A549 (cell line): ENCODE results near the gene NR4A1. TPM values are rescaled to one million over a fixed set of nuclear protein-coding genes. Genes with fewer than 3 reads are reported as not detected.

Experiments used
- ATAC-seq, 2 experiments: fragments of 200-7000 bp in 1 of 2; fragments of >200 bp in 1 of 2; cut with Nextera tagmentation in 1 of 2; cut with Tn5 transposase in 1 of 2; 3 replicates each; pipeline versions ENCODE4 v1.8.0 to v1.9.1; 2018 to 2020; ENCODE audit warnings: mild to moderate bottlenecking in 1 of 2, moderate library complexity in 1 of 2
- CTCF ChIA-PET: fragments of 300-600 bp; sonication (Branson Sonifier 250); formaldehyde crosslinking; extraction: SDS; loops from one replicate; lab custom pipeline; 2021; ENCODE audit warnings: antibody characterized with exemption, inconsistent platforms; lab: Yijun Ruan, JAX
- POLR2A ChIA-PET: fragments of 350-600 bp; formaldehyde crosslinking; extraction: SDS; loops from one replicate; lab custom pipeline; 2021; ENCODE audit warnings: antibody characterized with exemption, inconsistent platforms; lab: Yijun Ruan, JAX
- DNase-seq, 2 experiments: peaks; one replicate each; pipeline versions ENCODE4 v3.0.0 to v3.0.0-alpha.2; 2011 to 2016; ENCODE audit warnings: low read depth in 1 of 2, low spot score in 1 of 2
- FAIRE-seq: peaks from 2 replicates; lab custom pipeline; 2011; peaks lifted over from hg19 to GRCh38; lab: Jason Lieb, UNC
- H3K27ac ChIP-seq, 2 experiments: fragments of >200 bp; sonication (Bioruptor Twin); formaldehyde crosslinking; 3 replicates each; pipeline ENCODE4 v1.5.1; 2016 to 2017
- H3K4me1 ChIP-seq: fragments of >200 bp; sonication (Bioruptor Twin); formaldehyde crosslinking; 3 replicates; pipeline ENCODE4 v1.6.1; 2016
- H3K4me2 ChIP-seq: fragments of >200 bp; sonication (Bioruptor Twin); formaldehyde crosslinking; 3 replicates; pipeline ENCODE4 v1.6.1; 2016
- H3K4me3 ChIP-seq: fragments of >200 bp; sonication (Bioruptor Twin); formaldehyde crosslinking; 3 replicates; pipeline ENCODE4 v1.5.1; 2016
- H3K9me3 ChIP-seq: fragments of >200 bp; sonication (Bioruptor Twin); formaldehyde crosslinking; 3 replicates; pipeline ENCODE4 v1.6.1; 2016
- BHLHE40 ChIP-seq: IDR thresholded peaks from 2 replicates; pipeline ENCODE4 v1.6.1; 2012; ENCODE audit warnings: low read depth, low read length, inconsistent platforms
- CBX8 ChIP-seq: fragments of 200-600 bp; sonication (generic); IDR thresholded peaks from 2 replicates; pipeline ENCODE4 v1.6.1; 2016
- CEBPB ChIP-seq, 2 experiments: fragments of >200 bp in 1 of 2; sonication (Bioruptor Twin) in 1 of 2; formaldehyde crosslinking in 1 of 2; IDR thresholded peaks; 2 replicates each; pipeline ENCODE4 v1.6.1; 2012 to 2016
- CHD2 ChIP-seq: fragments of 150-350 bp; IDR thresholded peaks from 2 replicates; pipeline ENCODE4 v1.6.1; 2014; ENCODE audit warnings: low read length; ENCODE audit not compliant: partially characterized antibody
- CHD4 ChIP-seq: fragments of 200-600 bp; sonication (generic); IDR thresholded peaks from 2 replicates; pipeline ENCODE4 v1.6.1; 2016; ENCODE audit warnings: antibody characterized with exemption, mild to moderate bottlenecking, borderline replicate concordance
- EHF ChIP-seq: fragments of 250-450 bp; sonication (Bioruptor Pico); IDR thresholded peaks from 2 replicates; pipeline ENCODE4 v1.5.0; 2020; ENCODE audit warnings: mild to moderate bottlenecking
- ESRRA ChIP-seq: fragments of 150-350 bp; IDR thresholded peaks from 2 replicates; pipeline ENCODE4 v1.6.1; 2014; ENCODE audit warnings: mild to moderate bottlenecking, low read length, borderline replicate concordance
- FOSB ChIP-seq: fragments of 250-450 bp; sonication (Bioruptor Pico); IDR thresholded peaks from 2 replicates; pipeline ENCODE4 v1.5.0; 2020; ENCODE audit warnings: mild to moderate bottlenecking, moderate library complexity
- HEYL ChIP-seq: fragments of 250-450 bp; sonication (Bioruptor Pico); IDR thresholded peaks from 2 replicates; pipeline ENCODE4 v1.8.0; 2021; ENCODE audit warnings: mild to moderate bottlenecking, moderate library complexity
- HOXA7 ChIP-seq: fragments of 250-450 bp; sonication (Bioruptor Pico); IDR thresholded peaks from 2 replicates; pipeline ENCODE4 v1.5.0; 2020; ENCODE audit warnings: mild to moderate bottlenecking, moderate library complexity
- HOXB5 ChIP-seq: fragments of 250-450 bp; sonication (Bioruptor Pico); IDR thresholded peaks from 2 replicates; pipeline ENCODE4 v1.5.0; 2020; ENCODE audit warnings: mild to moderate bottlenecking, moderate library complexity
- KDM1A ChIP-seq: fragments of 200-600 bp; sonication (generic); IDR thresholded peaks from 2 replicates; pipeline ENCODE4 v1.6.1; 2016; ENCODE audit warnings: low read depth, mild to moderate bottlenecking
- KDM5A ChIP-seq: fragments of 200-600 bp; sonication (generic); IDR thresholded peaks from 2 replicates; pipeline ENCODE4 v1.6.1; 2016; ENCODE audit warnings: antibody characterized with exemption, mild to moderate bottlenecking
- POLR2AphosphoS2 ChIP-seq: conservative IDR thresholded peaks from 2 replicates; pipeline ENCODE4 v1.6.1; 2012; ENCODE audit warnings: low read length, improper control_type of control experiment, inconsistent platforms
- RAD21 ChIP-seq, 2 experiments: fragments of >200 bp in 1 of 2; sonication (Bioruptor Twin) in 1 of 2; formaldehyde crosslinking in 1 of 2; IDR thresholded peaks in 1 of 2; conservative IDR thresholded peaks in 1 of 2; 2 replicates in 1 of 2; 3 replicates in 1 of 2; pipeline ENCODE4 v1.6.1; 2012 to 2018; ENCODE audit warnings: inconsistent platforms in 1 of 2
- RARB ChIP-seq: fragments of 250-450 bp; sonication (Bioruptor Pico); IDR thresholded peaks from 2 replicates; pipeline ENCODE4 v1.8.0; 2021; ENCODE audit warnings: mild to moderate bottlenecking, moderate library complexity
- RFX5 ChIP-seq: fragments of 450-650 bp; IDR thresholded peaks from 2 replicates; pipeline ENCODE4 v1.7.1; 2014; ENCODE audit warnings: antibody characterized with exemption, mild to moderate bottlenecking, moderate library complexity
- SMC3 ChIP-seq: fragments of >200 bp; sonication (Bioruptor Twin); formaldehyde crosslinking; IDR thresholded peaks from 3 replicates; pipeline ENCODE4 v1.6.1; 2018; ENCODE audit warnings: inconsistent platforms
- SREBF2 ChIP-seq: fragments of 450-650 bp; IDR thresholded peaks from 2 replicates; pipeline ENCODE4 v1.6.1; 2014; ENCODE audit warnings: mild to moderate bottlenecking, moderate library complexity
- TFCP2L1 ChIP-seq: fragments of 250-450 bp; sonication (Bioruptor Pico); IDR thresholded peaks from 2 replicates; pipeline ENCODE4 v1.5.0; 2021; ENCODE audit warnings: mild to moderate bottlenecking
- TP53 ChIP-seq: fragments of 250-450 bp; sonication (Bioruptor Pico); IDR thresholded peaks from 2 replicates; pipeline ENCODE4 v1.5.0; 2021; ENCODE audit warnings: mild to moderate bottlenecking, moderate library complexity
- ZC3H11A ChIP-seq: fragments of 450-650 bp; IDR thresholded peaks from 2 replicates; pipeline ENCODE4 v1.6.1; 2014; ENCODE audit warnings: antibody characterized with exemption, mild to moderate bottlenecking
- ZNF302 ChIP-seq: fragments of 250-450 bp; sonication (Bioruptor Pico); IDR thresholded peaks from 2 replicates; pipeline ENCODE4 v1.9.0; 2021; ENCODE audit warnings: inconsistent platforms, mild to moderate bottlenecking, moderate library complexity
- ZSCAN20 ChIP-seq: fragments of 250-450 bp; sonication (Bioruptor Pico); IDR thresholded peaks from 2 replicates; pipeline ENCODE4 v1.8.0; 2022; ENCODE audit warnings: mild to moderate bottlenecking, moderate library complexity
- WGBS: methylation state at CpG from one replicate; pipeline ENCODE4 v1.1.6; 2017; ENCODE audit errors: missing lambda C conversion rate; 5-methylcytosine and 5-hydroxymethylcytosine counted together
- polyA plus RNA-seq, 4 experiments: library from polyadenylated mRNA; depleted of rRNA in 3 of 4; stranded (reverse); fragments of >200 nt; fragmentation: RNase III in 1 of 4; extraction: RNeasy Plus Mini Kit Qiagen cat#74134 plus additional on column Dnase treatment in 1 of 4; gene quantifications; 2 replicates in 3 of 4; 3 replicates in 1 of 4; pipeline ENCODE4 v1.2.3, GENCODE V29; 2011 to 2017
- TF ChIP-seq, protein P1 (sequence below): fragments of 450-650 bp; IDR thresholded peaks from 2 replicates; pipeline ENCODE4 v1.6.1; 2014; ENCODE audit warnings: antibody characterized with exemption
- TF ChIP-seq, protein P2 (sequence below): IDR thresholded peaks from 2 replicates; pipeline ENCODE4 v1.6.1; 2012
- TF ChIP-seq, protein P3 (sequence below): fragments of 150-350 bp; IDR thresholded peaks from 2 replicates; pipeline ENCODE4 v1.6.1; 2014; ENCODE audit warnings: low read depth, mild to moderate bottlenecking, low read length
- TF ChIP-seq, protein P4 (sequence below): fragments of >200 bp; sonication (Bioruptor Twin); formaldehyde crosslinking; IDR thresholded peaks from 3 replicates; pipeline ENCODE4 v1.6.1; 2016
- TF ChIP-seq, protein P5 (sequence below): fragments of 250-450 bp; sonication (Bioruptor Pico); IDR thresholded peaks from 2 replicates; pipeline ENCODE4 v1.5.0; 2021; ENCODE audit warnings: mild to moderate bottlenecking, moderate library complexity, borderline replicate concordance

The NR4A1 gene
- polyA plus RNA-seq, 2 of the 4 experiments (the other 2 are of a cell fraction): 39.6 to 89.6 TPM

DNA sequence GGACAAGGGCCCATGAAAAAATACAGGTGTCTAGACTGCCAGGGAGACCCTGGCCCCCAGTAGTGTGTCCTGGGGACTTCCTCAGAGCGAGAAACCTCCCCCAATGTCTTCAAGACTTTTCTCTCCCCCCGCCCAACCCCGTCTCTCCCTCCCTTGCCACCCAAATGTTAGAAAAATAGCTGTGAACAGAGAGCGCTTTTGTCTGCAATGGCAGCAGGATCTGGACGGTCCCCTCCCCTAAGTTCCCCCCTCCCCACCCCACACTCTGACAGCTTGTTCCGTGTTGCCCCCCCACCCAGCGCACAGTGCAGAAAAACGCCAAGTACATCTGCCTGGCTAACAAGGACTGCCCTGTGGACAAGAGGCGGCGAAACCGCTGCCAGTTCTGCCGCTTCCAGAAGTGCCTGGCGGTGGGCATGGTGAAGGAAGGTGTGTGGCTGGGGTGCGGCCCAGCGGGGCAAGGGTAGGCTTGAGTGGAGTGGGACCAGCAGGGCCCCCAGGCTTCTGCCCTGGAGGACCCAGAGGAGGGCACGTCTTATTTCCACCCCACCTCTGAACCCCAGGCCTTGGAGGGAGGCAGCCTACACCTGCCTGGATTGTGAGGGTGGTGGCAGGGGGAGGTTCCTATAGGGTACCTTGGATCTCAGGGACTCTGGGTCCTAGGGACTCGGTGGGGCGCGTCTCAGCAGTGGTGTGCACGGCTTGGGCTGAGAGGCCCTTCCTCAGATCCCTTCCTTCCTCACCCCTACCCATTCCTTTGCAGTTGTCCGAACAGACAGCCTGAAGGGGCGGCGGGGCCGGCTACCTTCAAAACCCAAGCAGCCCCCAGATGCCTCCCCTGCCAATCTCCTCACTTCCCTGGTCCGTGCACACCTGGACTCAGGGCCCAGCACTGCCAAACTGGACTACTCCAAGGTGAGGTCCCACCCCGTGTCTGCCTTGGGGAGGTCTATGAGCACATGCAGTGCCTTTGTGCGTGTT is 4.8 kb downstream of the NR4A1 start:
- no peaks in the 10 kb centered on the region for H3K9me3 ChIP-seq
- FAIRE-seq: no peak
- POLR2A ChIA-PET: no interaction called here

DNA sequence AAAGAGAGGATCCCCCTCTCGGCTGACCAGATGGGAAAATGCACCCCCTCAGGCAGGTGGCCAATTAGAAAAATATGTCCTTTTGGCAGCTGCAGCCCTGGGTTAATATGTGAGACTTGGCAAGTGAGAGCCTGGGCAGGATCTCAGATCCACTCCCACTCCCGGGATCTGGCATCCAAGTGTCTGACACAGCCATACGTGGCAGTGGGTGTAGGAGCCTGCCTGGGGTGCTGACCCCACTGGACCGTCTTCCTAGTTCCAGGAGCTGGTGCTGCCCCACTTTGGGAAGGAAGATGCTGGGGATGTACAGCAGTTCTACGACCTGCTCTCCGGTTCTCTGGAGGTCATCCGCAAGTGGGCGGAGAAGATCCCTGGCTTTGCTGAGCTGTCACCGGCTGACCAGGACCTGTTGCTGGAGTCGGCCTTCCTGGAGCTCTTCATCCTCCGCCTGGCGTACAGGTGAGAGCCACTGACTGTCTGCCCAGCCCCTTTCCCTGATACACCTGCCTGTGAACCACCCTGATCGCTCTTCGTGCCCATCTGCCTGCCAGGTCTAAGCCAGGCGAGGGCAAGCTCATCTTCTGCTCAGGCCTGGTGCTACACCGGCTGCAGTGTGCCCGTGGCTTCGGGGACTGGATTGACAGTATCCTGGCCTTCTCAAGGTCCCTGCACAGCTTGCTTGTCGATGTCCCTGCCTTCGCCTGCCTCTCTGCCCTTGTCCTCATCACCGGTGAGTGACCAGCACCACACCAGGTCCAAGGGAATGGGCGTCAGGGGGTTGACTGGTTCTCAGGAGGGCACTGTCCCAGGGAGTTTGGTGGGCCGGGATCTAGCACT is 5.8 kb downstream of the NR4A1 start:
- H3K9me3 ChIP-seq: no peaks in the 10 kb centered on the region
- 84% methylated on average over 23 of the region's 23 CpGs for WGBS
- CTCF ChIA-PET: interaction anchor here (1.0 to 42.5 kb wide), 6 partner anchors 11 to 53 kb away, joined by 3 to 1730 read pairs (median 8); no protein-coding TSS in a partner anchor
- TF ChIP-seq ZSCAN20 (peak; percentile 10; the same call in 1 of the 2 replicates), POLR2AphosphoS2 (peak; percentile 56), FOSB (CRISPR knock-in tag) (peak; percentile 89), EHF (CRISPR knock-in tag) (0 out of 2 replicates have a peak, but pooled peaks have one; percentile 52), CHD2 (no peak), HOXB5 (CRISPR knock-in tag) (peak; percentile 71; the same call in 1 of the 2 replicates), ESRRA (no peak), HOXA7 (CRISPR knock-in tag) (peak; percentile 96), TFCP2L1 (peak; percentile 71), KDM5A (no peak), TP53 (CRISPR knock-in tag) (0 out of 2 replicates have a peak, but pooled peaks have one; percentile 54)
- TF ChIP-seq, protein P1, sequence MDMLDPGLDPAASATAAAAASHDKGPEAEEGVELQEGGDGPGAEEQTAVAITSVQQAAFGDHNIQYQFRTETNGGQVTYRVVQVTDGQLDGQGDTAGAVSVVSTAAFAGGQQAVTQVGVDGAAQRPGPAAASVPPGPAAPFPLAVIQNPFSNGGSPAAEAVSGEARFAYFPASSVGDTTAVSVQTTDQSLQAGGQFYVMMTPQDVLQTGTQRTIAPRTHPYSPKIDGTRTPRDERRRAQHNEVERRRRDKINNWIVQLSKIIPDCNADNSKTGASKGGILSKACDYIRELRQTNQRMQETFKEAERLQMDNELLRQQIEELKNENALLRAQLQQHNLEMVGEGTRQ: 0 out of 2 replicates have a peak, but pooled peaks have one; percentile 13
- H3K4me3 ChIP-seq: no peak overlapping the region
- peaks cover 22% of the 10 kb centered on the region for H3K4me1 ChIP-seq
- FAIRE-seq (no peak), ATAC-seq (no peak), DNase-seq (peak in 1 of 2 experiments; percentile 64)
- H3K4me2 ChIP-seq: no peak overlapping the region
- H3K27ac ChIP-seq: no peak overlapping the region
- POLR2A ChIA-PET: no interaction called here

More for the DNA sequence above, 4.8 kb downstream of the NR4A1 start:
- H3K4me3 ChIP-seq: no peak overlapping the region
- peaks cover 22% of the 10 kb centered on the region for H3K4me1 ChIP-seq
- H3K4me2 ChIP-seq: no peak overlapping the region
- no peak overlapping the region for H3K27ac ChIP-seq
- 88% methylated on average over 26 of the region's 27 CpGs for WGBS
- CTCF ChIA-PET: interaction anchor here (0.7 to 42.5 kb wide), 8 partner anchors 12 to 129 kb away, joined by 3 to 1730 read pairs (median 4); no protein-coding TSS in a partner anchor
- ATAC-seq: no peak
- peak in 1 of 2 experiments; percentile 63 for DNase-seq
- TF ChIP-seq TP53 (CRISPR knock-in tag): peak; percentile 77
- TF ChIP-seq HEYL (CRISPR knock-in tag): no peak
- TF ChIP-seq CHD4: no peak
- no peak for TF ChIP-seq SMC3
- TF ChIP-seq, protein P2, sequence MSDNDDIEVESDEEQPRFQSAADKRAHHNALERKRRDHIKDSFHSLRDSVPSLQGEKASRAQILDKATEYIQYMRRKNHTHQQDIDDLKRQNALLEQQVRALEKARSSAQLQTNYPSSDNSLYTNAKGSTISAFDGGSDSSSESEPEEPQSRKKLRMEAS: no peak
- no peak for TF ChIP-seq RAD21 (conservative IDR thresholded peaks at IDR 0.05 in 1 of 2, IDR thresholded peaks at IDR 0.05 in 1 of 2)
- no peak for TF ChIP-seq SREBF2
- TF ChIP-seq CEBPB (IDR thresholded peaks at IDR 0.05): no peak
- no peak for TF ChIP-seq ZNF302 (CRISPR knock-in tag)
- TF ChIP-seq, protein P3, sequence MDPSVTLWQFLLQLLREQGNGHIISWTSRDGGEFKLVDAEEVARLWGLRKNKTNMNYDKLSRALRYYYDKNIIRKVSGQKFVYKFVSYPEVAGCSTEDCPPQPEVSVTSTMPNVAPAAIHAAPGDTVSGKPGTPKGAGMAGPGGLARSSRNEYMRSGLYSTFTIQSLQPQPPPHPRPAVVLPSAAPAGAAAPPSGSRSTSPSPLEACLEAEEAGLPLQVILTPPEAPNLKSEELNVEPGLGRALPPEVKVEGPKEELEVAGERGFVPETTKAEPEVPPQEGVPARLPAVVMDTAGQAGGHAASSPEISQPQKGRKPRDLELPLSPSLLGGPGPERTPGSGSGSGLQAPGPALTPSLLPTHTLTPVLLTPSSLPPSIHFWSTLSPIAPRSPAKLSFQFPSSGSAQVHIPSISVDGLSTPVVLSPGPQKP: no peak
- TF ChIP-seq KDM1A: no peak
- TF ChIP-seq RARB (CRISPR knock-in tag): peak; percentile 58; the same call in 1 of the 2 replicates
- TF ChIP-seq, protein P4, sequence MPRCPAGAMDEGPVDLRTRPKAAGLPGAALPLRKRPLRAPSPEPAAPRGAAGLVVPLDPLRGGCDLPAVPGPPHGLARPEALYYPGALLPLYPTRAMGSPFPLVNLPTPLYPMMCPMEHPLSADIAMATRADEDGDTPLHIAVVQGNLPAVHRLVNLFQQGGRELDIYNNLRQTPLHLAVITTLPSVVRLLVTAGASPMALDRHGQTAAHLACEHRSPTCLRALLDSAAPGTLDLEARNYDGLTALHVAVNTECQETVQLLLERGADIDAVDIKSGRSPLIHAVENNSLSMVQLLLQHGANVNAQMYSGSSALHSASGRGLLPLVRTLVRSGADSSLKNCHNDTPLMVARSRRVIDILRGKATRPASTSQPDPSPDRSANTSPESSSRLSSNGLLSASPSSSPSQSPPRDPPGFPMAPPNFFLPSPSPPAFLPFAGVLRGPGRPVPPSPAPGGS: no peak
- TF ChIP-seq HOXB5 (CRISPR knock-in tag): no peak; the same call in 1 of the 2 replicates
- TF ChIP-seq FOSB (CRISPR knock-in tag): peak; percentile 77
- TF ChIP-seq TFCP2L1: peak; percentile 90
- TF ChIP-seq RFX5: no peak
- TF ChIP-seq ZSCAN20: no peak; the same call in 1 of the 2 replicates
- TF ChIP-seq BHLHE40: no peak
- peak; percentile 92 for TF ChIP-seq HOXA7 (CRISPR knock-in tag)
- TF ChIP-seq, protein P5, sequence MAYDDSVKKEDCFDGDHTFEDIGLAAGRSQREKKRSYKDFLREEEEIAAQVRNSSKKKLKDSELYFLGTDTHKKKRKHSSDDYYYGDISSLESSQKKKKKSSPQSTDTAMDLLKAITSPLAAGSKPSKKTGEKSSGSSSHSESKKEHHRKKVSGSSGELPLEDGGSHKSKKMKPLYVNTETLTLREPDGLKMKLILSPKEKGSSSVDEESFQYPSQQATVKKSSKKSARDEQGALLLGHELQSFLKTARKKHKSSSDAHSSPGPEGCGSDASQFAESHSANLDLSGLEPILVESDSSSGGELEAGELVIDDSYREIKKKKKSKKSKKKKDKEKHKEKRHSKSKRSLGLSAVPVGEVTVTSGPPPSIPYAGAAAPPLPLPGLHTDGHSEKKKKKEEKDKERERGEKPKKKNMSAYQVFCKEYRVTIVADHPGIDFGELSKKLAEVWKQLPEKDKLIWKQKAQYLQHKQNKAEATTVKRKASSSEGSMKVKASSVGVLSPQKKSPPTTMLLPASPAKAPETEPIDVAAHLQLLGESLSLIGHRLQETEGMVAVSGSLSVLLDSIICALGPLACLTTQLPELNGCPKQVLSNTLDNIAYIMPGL: no peak
- TF ChIP-seq POLR2AphosphoS2: peak; percentile 60
- TF ChIP-seq ZC3H11A: no peak
- no peak for TF ChIP-seq CBX8
